Measurements from ENCODE around the gene MGAT1. TPM values are rescaled to one million over a fixed set of nuclear protein-coding genes. Genes with fewer than 3 reads are reported as not detected.
"Not testable (repeated sequence)": the region's sequence is repeated elsewhere in the genome, so short reads cannot be mapped to it uniquely, and the experiment has no call there.

Gene MGAT1
- total RNA-seq, 5 donors from 2014 or later (not counting 1 experiment from before 2014, with no cell fraction given): 83.1 to 198 (median 145) TPM

DNA sequence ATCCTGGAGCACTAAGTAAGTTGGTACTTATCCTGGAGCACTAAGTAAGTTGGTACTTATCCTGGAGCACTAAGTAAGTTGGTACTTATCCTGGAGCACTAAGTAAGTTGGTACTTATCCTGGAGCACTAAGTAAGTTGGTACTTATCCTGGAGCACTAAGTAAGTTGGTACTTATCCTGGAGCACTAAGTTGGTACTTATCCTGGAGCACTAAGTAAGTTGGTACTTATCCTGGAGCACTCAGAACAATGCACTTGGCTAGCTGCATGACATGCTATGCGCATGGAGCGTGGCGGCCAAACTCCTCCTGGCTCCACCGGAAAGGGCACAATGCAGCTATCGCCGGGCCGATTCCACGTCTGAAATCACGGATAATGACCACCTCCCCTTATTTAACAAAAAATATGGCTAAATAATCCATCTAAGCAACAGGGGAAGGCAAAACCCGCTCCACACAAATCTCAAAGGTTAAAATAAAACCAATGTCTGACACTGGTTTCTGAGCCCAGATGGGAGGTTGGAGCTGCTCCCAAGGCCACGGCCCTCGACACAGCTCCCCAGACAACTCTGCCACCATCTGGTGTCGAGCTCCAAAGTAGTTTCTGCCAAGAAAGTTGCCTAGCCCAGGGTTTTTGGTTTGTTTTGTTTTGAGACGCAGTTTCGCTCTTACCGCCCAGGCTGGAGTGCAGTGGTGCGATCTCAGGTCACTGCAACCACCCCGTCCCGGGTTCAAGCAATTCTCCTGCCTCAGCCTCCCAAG lies 13.8 kb downstream of the MGAT1 start:
- H3K27ac Mint-ChIP-seq; ATAC-seq (replicated peaks in 1 of 4); H3K27me3 ChIP-seq (replicated peaks in 1 of 2; ENCODE audit: control insufficient read depth in 2 of 2, extremely low read depth in 1 of 2, insufficient read depth in 2 of 2, low read length in 1 of 2); H3K27me3 Mint-ChIP-seq; H3K27ac ChIP-seq (ENCODE audit: low read length); H3K4me3 Mint-ChIP-seq; H3K36me3 Mint-ChIP-seq; H3K4me3 ChIP-seq (ENCODE audit: control insufficient read depth in 1 of 2, extremely low read depth in 1 of 2, low read length in 1 of 2); H3K9me3 ChIP-seq; DNase-seq; H3K9me3 Mint-ChIP-seq; CTCF ChIA-PET: not testable (repeated sequence)
- POLR2A ChIA-PET: interaction anchor here in 1 of 2 donors (0.6 kb wide), 1 partner anchor 70 kb away, joined by 3 read pairs; no protein-coding TSS in a partner anchor
- Histone ChIP-seq H3K4me1 (ENCODE audit: control insufficient read depth in 1 of 2, extremely low read depth in 1 of 2, insufficient read depth in 2 of 2, low read length in 2 of 2) (peaks cover 0 to 54% of the 10 kb centered on the region in 2 experiments), H3K36me3 (ENCODE audit: control insufficient read depth in 2 of 2, extremely low read depth in 1 of 2, insufficient read depth in 1 of 2, low read length in 1 of 2) (peaks cover 24 to 40% of the 10 kb centered on the region in 2 donors)
- 93% methylated on average over 9 of the region's 19 CpGs for WGBS (ENCODE audit: insufficient coverage)
- H3K4me1 Mint-ChIP-seq: peaks cover 42 to 49% (median 43%) of the 10 kb centered on the region in 3 donors

- CTCF ChIA-PET: interaction anchor here in 1 of 2 donors (0.6 kb wide), 1 partner anchor 230 kb away, joined by 6 read pairs; no protein-coding TSS in a partner anchor
- 82% methylated on average over 10 of the region's 20 CpGs for WGBS (ENCODE audit: insufficient coverage)
- no peaks in the 10 kb centered on the region for H3K27me3 Mint-ChIP-seq
- no peaks in the 10 kb centered on the region for H3K9me3 ChIP-seq
- H3K27ac ChIP-seq (ENCODE audit: low read length): no peak overlapping the region
- no peaks in the 10 kb centered on the region for H3K9me3 Mint-ChIP-seq
- peaks cover 23 to 37% of the 10 kb centered on the region in 2 donors for H3K36me3 ChIP-seq (ENCODE audit: control insufficient read depth in 2 of 2, extremely low read depth in 1 of 2, insufficient read depth in 1 of 2, low read length in 1 of 2)
- H3K4me1 ChIP-seq (ENCODE audit: control insufficient read depth in 1 of 2, extremely low read depth in 1 of 2, insufficient read depth in 2 of 2, low read length in 2 of 2): peaks cover 0 to 52% of the 10 kb centered on the region in 2 experiments
- H3K4me3 Mint-ChIP-seq: no peak overlapping the region
- POLR2A ChIA-PET: no interaction called here
- H3K4me3 ChIP-seq (ENCODE audit: control insufficient read depth in 1 of 2, extremely low read depth in 1 of 2, low read length in 1 of 2): no peak overlapping the region
- no peak for ATAC-seq (replicated peaks in 1 of 4)
- H3K27ac Mint-ChIP-seq: no peak overlapping the region
- H3K4me1 Mint-ChIP-seq: peaks cover 35 to 42% (median 36%) of the 10 kb centered on the region in 3 donors
- DNase-seq: no peak
- peaks cover 6% of the 10 kb centered on the region for H3K36me3 Mint-ChIP-seq
- H3K27me3 ChIP-seq (replicated peaks in 1 of 2; ENCODE audit: control insufficient read depth in 2 of 2, extremely low read depth in 1 of 2, insufficient read depth in 2 of 2, low read length in 1 of 2): no peaks in the 10 kb centered on the region
Measured at GRCh38 chr5:180787711-180788431, 14.7 kb downstream of the MGAT1 start.

GRCh38 chr5:180786531-180787398 lies 15.8 kb downstream of the MGAT1 start:
- no peak for ATAC-seq (replicated peaks in 1 of 4)
- POLR2A ChIA-PET: interaction anchor here in 1 of 2 donors (0.5 kb wide), 1 partner anchor 88 kb away, joined by 3 read pairs; no protein-coding TSS in a partner anchor
- H3K27ac ChIP-seq (ENCODE audit: low read length): no peak overlapping the region
- DNase-seq: no peak
- Mint-ChIP-seq H3K36me3 (peaks cover 4% of the 10 kb centered on the region), H3K9me3 (no peaks in the 10 kb centered on the region), H3K4me1 (peaks cover 39 to 51% (median 40%) of the 10 kb centered on the region in 3 donors), H3K27me3 (no peaks in the 10 kb centered on the region), H3K4me3 (no peak overlapping the region), H3K27ac (peak overlapping the region; percentile 65 to 83)
- H3K9me3 ChIP-seq: no peaks in the 10 kb centered on the region
- H3K4me3 ChIP-seq (ENCODE audit: control insufficient read depth in 1 of 2, extremely low read depth in 1 of 2, low read length in 1 of 2): no peak overlapping the region
- CTCF ChIA-PET: interaction anchor here in 1 of 2 donors (0.6 kb wide), 1 partner anchor 229 kb away, joined by 6 read pairs; no protein-coding TSS in a partner anchor
- H3K36me3 ChIP-seq (ENCODE audit: control insufficient read depth in 2 of 2, extremely low read depth in 1 of 2, insufficient read depth in 1 of 2, low read length in 1 of 2): peaks cover 12 to 28% of the 10 kb centered on the region in 2 donors
- peaks cover 0 to 46% of the 10 kb centered on the region in 2 experiments for H3K4me1 ChIP-seq (ENCODE audit: control insufficient read depth in 1 of 2, extremely low read depth in 1 of 2, insufficient read depth in 2 of 2, low read length in 2 of 2)
- WGBS (ENCODE audit: insufficient coverage): 66% methylated on average over 8 of the region's 21 CpGs
- no peaks in the 10 kb centered on the region for H3K27me3 ChIP-seq (replicated peaks in 1 of 2; ENCODE audit: control insufficient read depth in 2 of 2, extremely low read depth in 1 of 2, insufficient read depth in 2 of 2, low read length in 1 of 2)

- WGBS (ENCODE audit: insufficient coverage): 54% methylated on average over 5 of the region's 5 CpGs
- DNase-seq (no peak), ATAC-seq (replicated peaks in 1 of 4) (no peak)
- Mint-ChIP-seq H3K4me3 (peak overlapping the region in 1 of 3 donors; percentile 28), H3K4me1 (peaks cover 36 to 47% (median 40%) of the 10 kb centered on the region in 3 donors), H3K36me3 (no peaks in the 10 kb centered on the region), H3K27me3 (no peaks in the 10 kb centered on the region), H3K9me3 (no peaks in the 10 kb centered on the region), H3K27ac (peak overlapping the region; percentile 9 to 83)
- ChIA-PET CTCF (no interaction called here), POLR2A (no interaction called here)
- Histone ChIP-seq H3K27me3 (replicated peaks in 1 of 2; ENCODE audit: control insufficient read depth in 2 of 2, extremely low read depth in 1 of 2, insufficient read depth in 2 of 2, low read length in 1 of 2) (no peaks in the 10 kb centered on the region), H3K4me3 (ENCODE audit: control insufficient read depth in 1 of 2, extremely low read depth in 1 of 2, low read length in 1 of 2) (no peak overlapping the region), H3K36me3 (ENCODE audit: control insufficient read depth in 2 of 2, extremely low read depth in 1 of 2, insufficient read depth in 1 of 2, low read length in 1 of 2) (peaks cover 5 to 18% of the 10 kb centered on the region in 2 donors), H3K4me1 (ENCODE audit: control insufficient read depth in 1 of 2, extremely low read depth in 1 of 2, insufficient read depth in 2 of 2, low read length in 2 of 2) (peaks cover 0 to 36% of the 10 kb centered on the region in 2 experiments), H3K9me3 (no peaks in the 10 kb centered on the region), H3K27ac (ENCODE audit: low read length) (no peak overlapping the region)
Measured at GRCh38 chr5:180785794-180786221, 16.8 kb downstream of the MGAT1 start.

DNA sequence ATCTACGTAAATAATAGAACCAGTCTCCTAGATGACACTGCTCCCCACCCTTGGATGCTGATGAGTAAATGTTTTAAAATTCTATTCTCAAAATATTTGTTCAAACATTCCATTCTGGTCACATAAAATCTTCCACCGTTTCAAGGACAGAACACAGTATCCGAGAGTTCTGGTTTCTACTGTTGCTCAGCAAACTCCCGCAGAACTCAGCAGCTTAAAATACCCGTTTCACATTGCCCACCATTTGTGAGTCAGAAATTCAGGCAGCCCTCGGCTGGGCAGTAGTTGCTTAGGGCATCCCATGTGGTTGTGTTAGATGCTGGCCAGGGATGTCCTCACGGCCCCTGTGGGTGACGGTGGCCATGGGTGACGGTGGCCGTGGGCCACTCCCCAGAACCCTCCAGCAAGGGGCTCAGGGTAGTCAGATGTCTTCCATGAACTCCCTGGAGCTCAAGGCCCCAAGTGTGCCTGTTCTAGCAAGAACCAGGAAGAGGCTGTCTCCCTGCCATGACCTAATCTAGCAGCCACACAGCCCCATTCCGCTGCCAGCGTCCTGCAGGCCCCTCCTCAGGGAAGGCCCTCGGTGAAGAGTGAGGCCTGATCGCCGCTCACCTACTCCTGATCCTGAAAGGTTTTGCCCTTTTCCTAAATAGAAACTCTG lies 17.4 kb downstream of the MGAT1 start:
- ChIA-PET POLR2A (no interaction called here), CTCF (interaction anchor here (0.5 to 1.1 kb wide), 3 partner anchors 25 to 75 kb away, joined by 3 to 5 read pairs (median 3); no protein-coding TSS in a partner anchor)
- DNase-seq (no peak), ATAC-seq (replicated peaks in 1 of 4) (no peak)
- Mint-ChIP-seq H3K9me3 (no peaks in the 10 kb centered on the region), H3K4me1 (peaks cover 35 to 44% (median 36%) of the 10 kb centered on the region in 3 donors), H3K36me3 (no peaks in the 10 kb centered on the region), H3K4me3 (peak overlapping the region in 1 of 3 donors; percentile 28), H3K27ac (peak overlapping the region; percentile 9 to 83), H3K27me3 (no peaks in the 10 kb centered on the region)
- H3K4me3 ChIP-seq (ENCODE audit: control insufficient read depth in 1 of 2, extremely low read depth in 1 of 2, low read length in 1 of 2): no peak overlapping the region
- peaks cover 0 to 30% of the 10 kb centered on the region in 2 experiments for H3K4me1 ChIP-seq (ENCODE audit: control insufficient read depth in 1 of 2, extremely low read depth in 1 of 2, insufficient read depth in 2 of 2, low read length in 2 of 2)
- no peaks in the 10 kb centered on the region for H3K9me3 ChIP-seq
- no peak overlapping the region for H3K27ac ChIP-seq (ENCODE audit: low read length)
- peaks cover 5 to 13% of the 10 kb centered on the region in 2 donors for H3K36me3 ChIP-seq (ENCODE audit: control insufficient read depth in 2 of 2, extremely low read depth in 1 of 2, insufficient read depth in 1 of 2, low read length in 1 of 2)
- H3K27me3 ChIP-seq (replicated peaks in 1 of 2; ENCODE audit: control insufficient read depth in 2 of 2, extremely low read depth in 1 of 2, insufficient read depth in 2 of 2, low read length in 1 of 2): no peaks in the 10 kb centered on the region
- 92% methylated on average over 7 of the region's 15 CpGs for WGBS (ENCODE audit: insufficient coverage)
